EL (cell line): ENCODE measurements around the gene TGFBR3.

Experiments used
- DNase-seq: peaks from one replicate; pipeline ENCODE4 v3.0.0-alpha.2; 2016

The TGFBR3 gene

GRCh38 chr1:91706140-91706957 lies 179.6 kb downstream of the TGFBR3 start:
- no peak for DNase-seq

- no peak for DNase-seq
These were observed 181.2 kb downstream of the TGFBR3 start for GRCh38 chr1:91704746-91705145.

GRCh38 chr1:91703095-91703494 lies 182.9 kb downstream of the TGFBR3 start:
- DNase-seq: no peak

GRCh38 chr1:91701472-91701869 lies 184.5 kb downstream of the TGFBR3 start:
- peak; percentile 26 for DNase-seq

- DNase-seq: peak; percentile 44
These were observed 185.0 kb downstream of the TGFBR3 start for GRCh38 chr1:91700771-91701471.

GRCh38 chr1:91700332-91700731 lies 185.6 kb downstream of the TGFBR3 start:
- peak; percentile 74 for DNase-seq

GRCh38 chr1:91699339-91699974 lies 186.5 kb downstream of the TGFBR3 start:
- DNase-seq: peak; percentile 84

- peak; percentile 14 for DNase-seq
These were observed 188.1 kb downstream of the TGFBR3 start for GRCh38 chr1:91697861-91698260.

- no peak for DNase-seq
These were observed 188.5 kb downstream of the TGFBR3 start for GRCh38 chr1:91697416-91697815.

GRCh38 chr1:91696321-91696720 lies 189.6 kb downstream of the TGFBR3 start:
- DNase-seq: no peak

- DNase-seq: peak; percentile 23
These were observed 192.4 kb downstream of the TGFBR3 start for GRCh38 chr1:91693557-91693956.

- DNase-seq: no peak
These were observed 194.4 kb downstream of the TGFBR3 start for GRCh38 chr1:91691525-91691924.

GRCh38 chr1:91689641-91690481 lies 196.1 kb downstream of the TGFBR3 start:
- DNase-seq: no peak

- DNase-seq: no peak
These were observed 198.5 kb downstream of the TGFBR3 start for GRCh38 chr1:91687452-91687851.

- no peak for DNase-seq
These were observed 200.0 kb downstream of the TGFBR3 start for GRCh38 chr1:91685994-91686393.

GRCh38 chr1:91684481-91685196 lies 201.3 kb downstream of the TGFBR3 start:
- no peak for DNase-seq

- no peak for DNase-seq
These were observed 202.4 kb downstream of the TGFBR3 start for GRCh38 chr1:91683598-91683951.

- no peak for DNase-seq
These were observed 202.9 kb downstream of the TGFBR3 start for GRCh38 chr1:91682882-91683597.

- no peak for DNase-seq
These were observed 205.3 kb downstream of the TGFBR3 start for GRCh38 chr1:91680556-91681155.

GRCh38 chr1:91679446-91679845 lies 206.5 kb downstream of the TGFBR3 start:
- DNase-seq: no peak

GRCh38 chr1:91676030-91676429 lies 209.9 kb downstream of the TGFBR3 start:
- no peak for DNase-seq
